Measurements from ENCODE around the gene PGF. TPM values are rescaled to one million over a fixed set of nuclear protein-coding genes. Genes with fewer than 3 reads are reported as not detected.

Gene PGF
- total and polyA plus RNA-seq, 2 of the 13 experiments (the other 11 are each of a cell fraction or from before 2014, with no cell fraction given): 10.7 to 27.5 TPM

GRCh38 chr14:74956280-74957072 is 1.1 kb upstream of the PGF start (continued):
- no peak for TF ChIP-seq ZNF382 (CRISPR knock-in tag; IDR thresholded peaks at IDR 0.05; ENCODE audit: borderline replicate concordance)
- TF ChIP-seq PHF21A (CRISPR knock-in tag; IDR thresholded peaks at IDR 0.05): peak; percentile 39; the same call in 1 of the 2 replicates
- TF ChIP-seq MYC (CRISPR knock-in tag; IDR thresholded peaks at IDR 0.05; ENCODE audit: borderline replicate concordance): peak; percentile 35; the same call in 1 of the 2 replicates
- no peak for TF ChIP-seq ZNF644 (CRISPR knock-in tag; IDR thresholded peaks at IDR 0.05; ENCODE audit: low read depth)
- TF ChIP-seq, protein P1, sequence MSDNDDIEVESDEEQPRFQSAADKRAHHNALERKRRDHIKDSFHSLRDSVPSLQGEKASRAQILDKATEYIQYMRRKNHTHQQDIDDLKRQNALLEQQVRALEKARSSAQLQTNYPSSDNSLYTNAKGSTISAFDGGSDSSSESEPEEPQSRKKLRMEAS (IDR thresholded peaks at IDR 0.05): peak; percentile 65
- peak; percentile 86 for TF ChIP-seq ZBTB7B (CRISPR knock-in tag; IDR thresholded peaks at IDR 0.05)
- TF ChIP-seq MIER3 (CRISPR knock-in tag; IDR thresholded peaks at IDR 0.05; ENCODE audit: borderline replicate concordance): 0 out of 2 replicates have a peak, but pooled peaks have one; percentile 53
- TF ChIP-seq NR2C2 (CRISPR knock-in tag; IDR thresholded peaks at IDR 0.05; ENCODE audit: borderline replicate concordance): peak; percentile 26; the same call in 1 of the 2 replicates
- TF ChIP-seq MTA1 (CRISPR knock-in tag; IDR thresholded peaks at IDR 0.05; ENCODE audit: borderline replicate concordance): peak; percentile 76; the same call in 1 of the 2 replicates
- peak; percentile 65 to 68; a peak in 3 of 4 replicates for TF ChIP-seq NR2F1 (CRISPR knock-in tag; IDR thresholded peaks at IDR 0.05)
- TF ChIP-seq SMARCE1 (IDR thresholded peaks at IDR 0.05; ENCODE audit: borderline replicate concordance): no peak
- peak; percentile 35; the same call in 1 of the 2 replicates for TF ChIP-seq ZSCAN21 (CRISPR knock-in tag; IDR thresholded peaks at IDR 0.05; ENCODE audit: borderline replicate concordance)
- TF ChIP-seq ZNF333 (CRISPR knock-in tag; IDR thresholded peaks at IDR 0.05; ENCODE audit: borderline replicate concordance): 0 out of 2 replicates have a peak, but pooled peaks have one; percentile 48
- 0 out of 2 replicates have a peak, but pooled peaks have one; percentile 28 for TF ChIP-seq DMAP1 (CRISPR knock-in tag; IDR thresholded peaks at IDR 0.05)
- TF ChIP-seq RARG (CRISPR knock-in tag; IDR thresholded peaks at IDR 0.05; ENCODE audit: low read depth): no peak
- TF ChIP-seq, protein P2, sequence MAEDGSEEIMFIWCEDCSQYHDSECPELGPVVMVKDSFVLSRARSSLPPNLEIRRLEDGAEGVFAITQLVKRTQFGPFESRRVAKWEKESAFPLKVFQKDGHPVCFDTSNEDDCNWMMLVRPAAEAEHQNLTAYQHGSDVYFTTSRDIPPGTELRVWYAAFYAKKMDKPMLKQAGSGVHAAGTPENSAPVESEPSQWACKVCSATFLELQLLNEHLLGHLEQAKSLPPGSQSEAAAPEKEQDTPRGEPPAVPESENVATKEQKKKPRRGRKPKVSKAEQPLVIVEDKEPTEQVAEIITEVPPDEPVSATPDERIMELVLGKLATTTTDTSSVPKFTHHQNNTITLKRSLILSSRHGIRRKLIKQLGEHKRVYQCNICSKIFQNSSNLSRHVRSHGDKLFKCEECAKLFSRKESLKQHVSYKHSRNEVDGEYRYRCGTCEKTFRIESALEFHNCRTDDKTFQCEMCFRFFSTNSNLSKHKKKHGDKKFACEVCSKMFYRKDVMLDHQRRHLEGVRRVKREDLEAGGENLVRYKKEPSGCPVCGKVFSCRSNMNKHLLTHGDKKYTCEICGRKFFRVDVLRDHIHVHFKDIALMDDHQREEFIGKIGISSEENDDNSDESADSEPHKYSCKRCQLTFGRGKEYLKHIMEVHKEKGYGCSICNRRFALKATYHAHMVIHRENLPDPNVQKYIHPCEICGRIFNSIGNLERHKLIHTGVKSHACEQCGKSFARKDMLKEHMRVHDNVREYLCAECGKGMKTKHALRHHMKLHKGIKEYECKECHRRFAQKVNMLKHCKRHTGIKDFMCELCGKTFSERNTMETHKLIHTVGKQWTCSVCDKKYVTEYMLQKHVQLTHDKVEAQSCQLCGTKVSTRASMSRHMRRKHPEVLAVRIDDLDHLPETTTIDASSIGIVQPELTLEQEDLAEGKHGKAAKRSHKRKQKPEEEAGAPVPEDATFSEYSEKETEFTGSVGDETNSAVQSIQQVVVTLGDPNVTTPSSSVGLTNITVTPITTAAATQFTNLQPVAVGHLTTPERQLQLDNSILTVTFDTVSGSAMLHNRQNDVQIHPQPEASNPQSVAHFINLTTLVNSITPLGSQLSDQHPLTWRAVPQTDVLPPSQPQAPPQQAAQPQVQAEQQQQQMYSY (CRISPR knock-in tag; IDR thresholded peaks at IDR 0.05): no peak
- TF ChIP-seq PREB (CRISPR knock-in tag; IDR thresholded peaks at IDR 0.05): no peak
- TF ChIP-seq NCOR1 (IDR thresholded peaks at IDR 0.05; ENCODE audit: borderline replicate concordance, low read length): no peak
- no peak for TF ChIP-seq ZNF101 (CRISPR knock-in tag; IDR thresholded peaks at IDR 0.05; ENCODE audit: borderline replicate concordance, low read depth)
- TF ChIP-seq JARID2 (CRISPR knock-in tag; IDR thresholded peaks at IDR 0.05; ENCODE audit: insufficient replicate concordance): no peak
- peak; percentile 39; the same call in 1 of the 2 replicates for TF ChIP-seq CCDC6 (CRISPR knock-in tag; IDR thresholded peaks at IDR 0.05)
- TF ChIP-seq SPEN (CRISPR knock-in tag; IDR thresholded peaks at IDR 0.05; ENCODE audit: low read depth): peak; percentile 44; the same call in 1 of the 2 replicates
- no peak; the same call in 1 of the 2 replicates for TF ChIP-seq ZNF331 (CRISPR knock-in tag; IDR thresholded peaks at IDR 0.05)
- TF ChIP-seq AKAP8 (CRISPR knock-in tag; IDR thresholded peaks at IDR 0.05): peak; percentile 28; the same call in 1 of the 2 replicates
